OCI-LY7 (cell line): ENCODE results near the gene PRSS3. TPM values are rescaled to one million over a fixed set of nuclear protein-coding genes. Genes with fewer than 3 reads are reported as not detected.
A peak's percentile ranks its signal among the peaks of the same experiment; 100 is the strongest.

Source experiments
- BruUV-seq: library from RNA; stranded (reverse); fragments of 400-500 nt; replicated peaks from 2 replicates; lab custom pipeline; 2021; lab: Mats Ljungman, UMichigan
- CTCF ChIA-PET: fragments of 300-600 bp; sonication (Branson Sonifier 250); formaldehyde crosslinking; loops from one replicate; lab custom pipeline; 2022; ENCODE audit warnings: antibody characterized with exemption; ENCODE audit not compliant: unreplicated experiment; lab: Charles Lee
- POLR2A ChIA-PET: fragments of 300-600 bp; sonication (Branson Sonifier 250); formaldehyde crosslinking; loops from one replicate; lab custom pipeline; 2022; ENCODE audit warnings: antibody characterized with exemption; lab: Charles Lee
- DNase-seq: peaks from one replicate; pipeline ENCODE4 v3.0.0-alpha.2; 2015; ENCODE audit warnings: low spot score
- H2AFZ ChIP-seq: fragments of 200-600 bp; sonication (generic), shearing (Covaris generic); 2 replicates; pipeline ENCODE4 v1.6.1; 2014; ENCODE audit warnings: mild to moderate bottlenecking, antibody characterized with exemption, low read length, moderate library complexity
- H3K27ac ChIP-seq: fragments of 200-600 bp; sonication (generic); 2 replicates; pipeline ENCODE4 v1.5.1; 2014; ENCODE audit warnings: mixed run types, low read depth, mild to moderate bottlenecking, moderate library complexity, low read length, inconsistent platforms; ENCODE audit not compliant: poor library complexity, severe bottlenecking
- H3K36me3 ChIP-seq: fragments of 200-600 bp; sonication (generic); 2 replicates; pipeline ENCODE4 v1.6.1; 2014; ENCODE audit warnings: mild to moderate bottlenecking, antibody characterized with exemption, low read length, moderate library complexity, mixed read lengths; ENCODE audit not compliant: insufficient read depth
- H3K4me1 ChIP-seq: fragments of 200-600 bp; sonication (generic); 2 replicates; pipeline ENCODE4 v1.5.1; 2014; ENCODE audit warnings: mild to moderate bottlenecking, low read length; ENCODE audit not compliant: insufficient read depth, poor library complexity, severe bottlenecking
- H3K4me2 ChIP-seq: fragments of 200-600 bp; sonication (generic); 2 replicates; pipeline ENCODE4 v1.6.1; 2014; ENCODE audit warnings: mild to moderate bottlenecking, low read length
- H3K4me3 ChIP-seq: fragments of 200-600 bp; sonication (generic); 2 replicates; pipeline ENCODE4 v1.5.1; 2014; ENCODE audit warnings: mild to moderate bottlenecking, low read depth, low read length; ENCODE audit not compliant: poor library complexity, severe bottlenecking
- H3K79me2 ChIP-seq: fragments of 200-600 bp; sonication (generic); 2 replicates; pipeline ENCODE4 v1.6.1; 2016; ENCODE audit warnings: low read depth, mild to moderate bottlenecking, low read length, moderate library complexity, mixed read lengths; ENCODE audit not compliant: insufficient read depth
- H3K9me2 ChIP-seq: fragments of 200-600 bp; sonication (generic); 2 replicates; pipeline ENCODE4 v1.6.1; 2016; ENCODE audit warnings: mild to moderate bottlenecking, low read length, mixed read lengths; ENCODE audit not compliant: insufficient read depth
- H3K9me3 ChIP-seq: fragments of 200-600 bp; sonication (generic); 2 replicates; pipeline ENCODE4 v1.6.1; 2014; ENCODE audit warnings: mild to moderate bottlenecking, mixed run types, low read length, mixed read lengths
- H4K20me1 ChIP-seq: fragments of 200-600 bp; sonication (generic); 2 replicates; pipeline ENCODE4 v1.6.1; 2014; ENCODE audit warnings: mild to moderate bottlenecking, antibody characterized with exemption, low read length, moderate library complexity, mixed read lengths; ENCODE audit not compliant: insufficient read depth
- CTCF ChIP-seq: fragments of 200-600 bp; sonication (generic); conservative IDR thresholded peaks from 2 replicates; pipeline ENCODE4 v1.5.1; 2014; ENCODE audit warnings: mild to moderate bottlenecking, antibody characterized with exemption, low read length, moderate library complexity, mixed read lengths
- EZH2phosphoT487 ChIP-seq: fragments of 200-600 bp; sonication (generic); IDR thresholded peaks from 2 replicates; pipeline ENCODE4 v1.6.1; 2018; ENCODE audit warnings: low read depth, borderline replicate concordance, mild to moderate bottlenecking, mixed run types, antibody characterized with exemption, low read length, moderate library complexity, mixed read lengths
- intact Hi-C: fragments of 100-400 bp; cut with micrococcal nuclease; formaldehyde crosslinking; loops from one replicate; pipeline ENCODE4 v1.10.0; 2022; ENCODE audit not compliant: unreplicated experiment
- total RNA-seq, 2 experiments: library from RNA; depleted of rRNA in 1 of 2; stranded (reverse); fragments of >200 nt in 1 of 2; shearing (Covaris generic) in 1 of 2; gene quantifications; 2 replicates each; pipeline ENCODE4 v1.2.3, GENCODE V29; 2014 to 2022

PRSS3 gene
- total RNA-seq, 2 experiments from 2014 or later, result not detected

- BruUV-seq, result no TSS peak
- ChIA-PET POLR2A (no interaction called here), CTCF (no interaction called here)
- Histone ChIP-seq H2AFZ (no peak overlapping the region), H3K79me2 (no peaks in the 10 kb centered on the region), H3K9me2 (no peaks in the 10 kb centered on the region; the same call in 1 of the 2 replicates), H3K9me3 (no peaks in the 10 kb centered on the region), H4K20me1 (no peaks in the 10 kb centered on the region), H3K36me3 (no peaks in the 10 kb centered on the region), H3K4me1 (peaks cover 10% of the 10 kb centered on the region), H3K27ac (no peak overlapping the region), H3K4me2 (no peak overlapping the region), H3K4me3 (no peak overlapping the region)
- intact Hi-C loops, result no loop called here
- no peak for DNase-seq
- no peak for TF ChIP-seq CTCF
- no peak for TF ChIP-seq EZH2phosphoT487
Measured at GRCh38 chr9:33781736-33782135, 13.6 kb upstream of the PRSS3 start.

GRCh38 chr9:33782395-33783152, 12.8 kb upstream of the PRSS3 start:
- Histone ChIP-seq H3K36me3 (no peaks in the 10 kb centered on the region), H4K20me1 (no peaks in the 10 kb centered on the region), H3K9me2 (no peaks in the 10 kb centered on the region; the same call in 1 of the 2 replicates), H3K4me2 (no peak overlapping the region), H2AFZ (no peak overlapping the region), H3K9me3 (no peaks in the 10 kb centered on the region), H3K4me1 (peaks cover 10% of the 10 kb centered on the region), H3K4me3 (no peak overlapping the region), H3K79me2 (no peaks in the 10 kb centered on the region), H3K27ac (no peak overlapping the region)
- DNase-seq, result no peak
- intact Hi-C loops, result no loop called here
- CTCF ChIA-PET, result no interaction called here
- BruUV-seq, result no TSS peak
- TF ChIP-seq EZH2phosphoT487 (no peak), CTCF (no peak)
- POLR2A ChIA-PET, result interaction anchor here (0.5 kb wide), 1 partner anchor 201 kb away, joined by 6 read pairs; no protein-coding TSS in a partner anchor

GRCh38 chr9:33785914-33786313, 9.4 kb upstream of the PRSS3 start:
- BruUV-seq, result no TSS peak
- Histone ChIP-seq H3K9me3 (no peaks in the 10 kb centered on the region), H3K9me2 (no peaks in the 10 kb centered on the region; the same call in 1 of the 2 replicates), H3K4me3 (no peak overlapping the region), H4K20me1 (no peaks in the 10 kb centered on the region), H2AFZ (no peak overlapping the region), H3K27ac (no peak overlapping the region), H3K36me3 (no peaks in the 10 kb centered on the region), H3K79me2 (no peaks in the 10 kb centered on the region), H3K4me2 (no peak overlapping the region), H3K4me1 (peaks cover 6% of the 10 kb centered on the region)
- peak; percentile 38 for DNase-seq
- intact Hi-C loops, result no loop called here
- TF ChIP-seq CTCF, result peak; percentile 63
- no peak for TF ChIP-seq EZH2phosphoT487
- ChIA-PET POLR2A (no interaction called here), CTCF (no interaction called here)
